Esophagus squamous epithelium (tissue), 5 donors: ENCODE measurements around the gene SEMA5A. TPM values are rescaled to one million over a fixed set of nuclear protein-coding genes. Genes with fewer than 3 reads are reported as not detected.

Experiments
- DNase-seq: peaks from one replicate; lab custom pipeline; 2025; lab: John Stamatoyannopoulos, UW
- H3K27ac ChIP-seq, 4 donors: fragments of 200-600 bp; sonication (generic); one replicate each; pipeline ENCODE4 v1.5.1; 2016 to 2019; ENCODE audit warnings: mild to moderate bottlenecking in 1 of 4
- H3K27me3 ChIP-seq, 4 donors: fragments of 200-600 bp; sonication (generic); 1 replicate in 3 of 4; 2 replicates in 1 of 4; pipeline versions ENCODE4 v1.5.1 to v1.6.0; 2017 to 2021; ENCODE audit warnings: antibody characterized with exemption in 1 of 4
- H3K36me3 ChIP-seq, 3 donors: fragments of 200-600 bp; sonication (generic); one replicate each; pipeline ENCODE4 v1.5.1; 2016 to 2019
- H3K4me1 ChIP-seq, 3 donors: fragments of 200-600 bp; sonication (generic); one replicate each; pipeline ENCODE4 v1.5.1; 2017 to 2019
- H3K4me3 ChIP-seq, 4 donors: fragments of 200-600 bp; sonication (generic); 1 replicate in 3 of 4; 2 replicates in 1 of 4; pipeline ENCODE4 v1.5.1; 2016 to 2019; ENCODE audit warnings: mild to moderate bottlenecking in 2 of 4, moderate library complexity in 1 of 4
- H3K9me3 ChIP-seq, 3 donors: fragments of 200-600 bp; sonication (generic); one replicate each; pipeline ENCODE4 v1.5.1; 2016 to 2019
- CTCF ChIP-seq, 6 experiments: fragments of 450-650 bp in 4 of 6; fragments of 200-600 bp in 2 of 6; sonication (generic) in 2 of 6; IDR thresholded peaks; one replicate each; pipeline ENCODE4 v1.5.1; 2016 to 2019; ENCODE audit warnings: antibody characterized with exemption in 6 of 6, mild to moderate bottlenecking in 4 of 6, moderate library complexity in 4 of 6
- POLR2A ChIP-seq, 4 donors: fragments of 450-650 bp; IDR thresholded peaks; one replicate each; pipeline ENCODE4 v1.6.1; 2017; ENCODE audit warnings: antibody characterized with exemption in 4 of 4, mild to moderate bottlenecking in 4 of 4, moderate library complexity in 3 of 4
- WGBS, 2 donors: methylation state at CpG; one replicate each; pipeline ENCODE4 v1.1.5; 2018; 5-methylcytosine and 5-hydroxymethylcytosine counted together
- intact Hi-C: fragments of 100-400 bp; cut with DNase I; formaldehyde crosslinking; loops from one replicate; pipeline ENCODE4 v1.15.0; 2022
- total RNA-seq, 4 donors: library from RNA; depleted of rRNA; stranded (reverse); fragments of >200 nt; gene quantifications; one replicate each; pipeline ENCODE4 v1.1.0, GENCODE V29; 2016
- donor health status: DM: yes; HTN: yes; CAD: no.

SEMA5A gene
- total RNA-seq, 4 donors from 2014 or later = 3.9 to 9.4 (median 8.4) TPM

- TF ChIP-seq CTCF (IDR thresholded peaks at IDR 0.05) = no peak
- no peak for TF ChIP-seq POLR2A (IDR thresholded peaks at IDR 0.05)
- Histone ChIP-seq H3K36me3 (no peaks in the 10 kb centered on the region), H3K4me3 (no peak overlapping the region), H3K27ac (no peak overlapping the region), H3K4me1 (peaks cover 0 to 12% (median 0%) of the 10 kb centered on the region in 3 donors), H3K9me3 (no peaks in the 10 kb centered on the region), H3K27me3 (no peaks in the 10 kb centered on the region)
- WGBS, 2 donors = 48 to 57% methylated on average over 4 of the region's 4 CpGs
- no peak for DNase-seq
- intact Hi-C loops = no loop called here
These were observed 26.3 kb downstream of the SEMA5A start for GRCh38 chr5:9519537-9519936.

GRCh38 chr5:9516591-9516990 lies 29.3 kb downstream of the SEMA5A start:
- intact Hi-C loops = no loop called here

GRCh38 chr5:9515436-9515835 lies 30.4 kb downstream of the SEMA5A start:
- Histone ChIP-seq H3K27me3 (no peaks in the 10 kb centered on the region), H3K27ac (no peak overlapping the region), H3K36me3 (no peaks in the 10 kb centered on the region), H3K4me1 (peaks cover 0 to 5% (median 0%) of the 10 kb centered on the region in 3 donors), H3K4me3 (no peak overlapping the region), H3K9me3 (no peaks in the 10 kb centered on the region)
- intact Hi-C loops = no loop called here
- TF ChIP-seq CTCF (IDR thresholded peaks at IDR 0.05) = no peak
- no peak for TF ChIP-seq POLR2A (IDR thresholded peaks at IDR 0.05)
- no peak for DNase-seq
- 50 to 76% methylated on average over 3 of the region's 3 CpGs for WGBS, 2 donors

More at GRCh38 chr5:9516591-9516990, 29.3 kb downstream of the SEMA5A start:
- Histone ChIP-seq H3K4me1 (peaks cover 0 to 5% (median 0%) of the 10 kb centered on the region in 3 donors), H3K27me3 (no peaks in the 10 kb centered on the region), H3K36me3 (no peaks in the 10 kb centered on the region), H3K4me3 (no peak overlapping the region), H3K27ac (no peak overlapping the region), H3K9me3 (no peaks in the 10 kb centered on the region)
- WGBS, 2 donors = 82% methylated on average over 2 to 5 of the region's 5 CpGs
- no peak for DNase-seq
- no peak for TF ChIP-seq CTCF (IDR thresholded peaks at IDR 0.05)

GRCh38 chr5:9514968-9515367 lies 30.9 kb downstream of the SEMA5A start:
- Histone ChIP-seq H3K27ac (no peak overlapping the region), H3K36me3 (no peaks in the 10 kb centered on the region), H3K4me3 (no peak overlapping the region), H3K9me3 (no peaks in the 10 kb centered on the region), H3K27me3 (no peaks in the 10 kb centered on the region), H3K4me1 (peaks cover 0 to 5% (median 0%) of the 10 kb centered on the region in 3 donors)
- intact Hi-C loops = no loop called here
- no peak for TF ChIP-seq CTCF (IDR thresholded peaks at IDR 0.05)
- TF ChIP-seq POLR2A (IDR thresholded peaks at IDR 0.05) = no peak
- DNase-seq = no peak
- 76 to 92% methylated on average over 2 of the region's 2 CpGs for WGBS, 2 donors

- 58 to 69% methylated on average over 4 of the region's 4 CpGs for WGBS, 2 donors
- Histone ChIP-seq H3K4me1 (no peaks in the 10 kb centered on the region), H3K27ac (no peak overlapping the region), H3K36me3 (no peaks in the 10 kb centered on the region), H3K4me3 (no peak overlapping the region), H3K9me3 (no peaks in the 10 kb centered on the region), H3K27me3 (no peaks in the 10 kb centered on the region)
- intact Hi-C loops = no loop called here
- TF ChIP-seq POLR2A (IDR thresholded peaks at IDR 0.05) = no peak
- TF ChIP-seq CTCF (IDR thresholded peaks at IDR 0.05) = no peak
- DNase-seq = no peak
These were observed 32.0 kb downstream of the SEMA5A start for GRCh38 chr5:9513827-9514226.
